SK-N-SH treated with all-trans-retinoic acid at 6 μM for 48 hours (cell line): ENCODE results near the gene PPP4C.

Experiments used
- ARNTL ChIP-seq: fragments of 450-650 bp; formaldehyde crosslinking; IDR thresholded peaks from 2 replicates; pipeline ENCODE4 v1.5.0; 2020; ENCODE audit warnings: low read depth, mild to moderate bottlenecking, moderate library complexity, borderline replicate concordance
- BACH2 ChIP-seq: fragments of 250-450 bp; sonication (Bioruptor Pico); IDR thresholded peaks from 2 replicates; pipeline ENCODE4 v1.9.0; 2021; ENCODE audit warnings: mild to moderate bottlenecking, borderline replicate concordance
- CREB5 ChIP-seq: fragments of 250-450 bp; sonication (Bioruptor Pico); IDR thresholded peaks from 2 replicates; pipeline ENCODE4 v1.5.1; 2020; ENCODE audit warnings: low read depth, mild to moderate bottlenecking, moderate library complexity
- ESRRG ChIP-seq: fragments of 250-450 bp; sonication (Bioruptor Pico); IDR thresholded peaks from 2 replicates; pipeline ENCODE4 v1.6.1; 2021; ENCODE audit warnings: mild to moderate bottlenecking
- GLIS3 ChIP-seq: fragments of 250-450 bp; sonication (Bioruptor Pico); IDR thresholded peaks from 2 replicates; pipeline ENCODE4 v1.5.0; 2020; ENCODE audit warnings: mild to moderate bottlenecking, moderate library complexity
- PPARA ChIP-seq: fragments of 250-450 bp; sonication (Bioruptor Pico); IDR thresholded peaks from 2 replicates; pipeline ENCODE4 v1.5.0; 2020; ENCODE audit warnings: mild to moderate bottlenecking, borderline replicate concordance
- RARB ChIP-seq: fragments of 250-450 bp; sonication (Bioruptor Pico); IDR thresholded peaks from 2 replicates; pipeline ENCODE4 v1.8.0; 2021; ENCODE audit warnings: mild to moderate bottlenecking, moderate library complexity
- TOX ChIP-seq: fragments of 250-450 bp; sonication (Bioruptor Pico); IDR thresholded peaks from 2 replicates; pipeline ENCODE4 v1.8.0; 2021; ENCODE audit warnings: mild to moderate bottlenecking, moderate library complexity, borderline replicate concordance
- ZFP30 ChIP-seq: fragments of 450-650 bp; formaldehyde crosslinking; IDR thresholded peaks from 2 replicates; pipeline ENCODE4 v1.5.0; 2022; ENCODE audit warnings: mild to moderate bottlenecking, moderate library complexity
- ZNF70 ChIP-seq: fragments of 450-650 bp; formaldehyde crosslinking; IDR thresholded peaks from 2 replicates; pipeline ENCODE4 v1.5.0; 2020; ENCODE audit warnings: mild to moderate bottlenecking, moderate library complexity
- ZNF8 ChIP-seq: fragments of 450-650 bp; formaldehyde crosslinking; IDR thresholded peaks from 2 replicates; pipeline ENCODE4 v1.5.0; 2020; ENCODE audit warnings: mild to moderate bottlenecking, moderate library complexity
- TF ChIP-seq, protein P1 (sequence below): fragments of 250-450 bp; sonication (Bioruptor Pico); IDR thresholded peaks from 2 replicates; pipeline ENCODE4 v1.8.0; 2020; ENCODE audit warnings: mild to moderate bottlenecking, moderate library complexity, borderline replicate concordance
- TF ChIP-seq, protein P2 (sequence below): fragments of 250-450 bp; sonication (Bioruptor Pico); IDR thresholded peaks from 2 replicates; pipeline ENCODE4 v1.5.0; 2020; ENCODE audit warnings: mild to moderate bottlenecking, moderate library complexity

- TF ChIP-seq, protein P1, sequence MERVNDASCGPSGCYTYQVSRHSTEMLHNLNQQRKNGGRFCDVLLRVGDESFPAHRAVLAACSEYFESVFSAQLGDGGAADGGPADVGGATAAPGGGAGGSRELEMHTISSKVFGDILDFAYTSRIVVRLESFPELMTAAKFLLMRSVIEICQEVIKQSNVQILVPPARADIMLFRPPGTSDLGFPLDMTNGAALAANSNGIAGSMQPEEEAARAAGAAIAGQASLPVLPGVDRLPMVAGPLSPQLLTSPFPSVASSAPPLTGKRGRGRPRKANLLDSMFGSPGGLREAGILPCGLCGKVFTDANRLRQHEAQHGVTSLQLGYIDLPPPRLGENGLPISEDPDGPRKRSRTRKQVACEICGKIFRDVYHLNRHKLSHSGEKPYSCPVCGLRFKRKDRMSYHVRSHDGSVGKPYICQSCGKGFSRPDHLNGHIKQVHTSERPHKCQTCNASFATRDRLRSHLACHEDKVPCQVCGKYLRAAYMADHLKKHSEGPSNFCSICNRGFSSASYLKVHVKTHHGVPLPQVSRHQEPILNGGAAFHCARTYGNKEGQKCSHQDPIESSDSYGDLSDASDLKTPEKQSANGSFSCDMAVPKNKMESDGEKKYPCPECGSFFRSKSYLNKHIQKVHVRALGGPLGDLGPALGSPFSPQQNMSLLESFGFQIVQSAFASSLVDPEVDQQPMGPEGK (CRISPR knock-in tag) = no peak
- no peak for TF ChIP-seq BACH2 (CRISPR knock-in tag)
- no peak for TF ChIP-seq ZNF70 (CRISPR knock-in tag)
- TF ChIP-seq TOX (CRISPR knock-in tag) = no peak
- TF ChIP-seq, protein P2, sequence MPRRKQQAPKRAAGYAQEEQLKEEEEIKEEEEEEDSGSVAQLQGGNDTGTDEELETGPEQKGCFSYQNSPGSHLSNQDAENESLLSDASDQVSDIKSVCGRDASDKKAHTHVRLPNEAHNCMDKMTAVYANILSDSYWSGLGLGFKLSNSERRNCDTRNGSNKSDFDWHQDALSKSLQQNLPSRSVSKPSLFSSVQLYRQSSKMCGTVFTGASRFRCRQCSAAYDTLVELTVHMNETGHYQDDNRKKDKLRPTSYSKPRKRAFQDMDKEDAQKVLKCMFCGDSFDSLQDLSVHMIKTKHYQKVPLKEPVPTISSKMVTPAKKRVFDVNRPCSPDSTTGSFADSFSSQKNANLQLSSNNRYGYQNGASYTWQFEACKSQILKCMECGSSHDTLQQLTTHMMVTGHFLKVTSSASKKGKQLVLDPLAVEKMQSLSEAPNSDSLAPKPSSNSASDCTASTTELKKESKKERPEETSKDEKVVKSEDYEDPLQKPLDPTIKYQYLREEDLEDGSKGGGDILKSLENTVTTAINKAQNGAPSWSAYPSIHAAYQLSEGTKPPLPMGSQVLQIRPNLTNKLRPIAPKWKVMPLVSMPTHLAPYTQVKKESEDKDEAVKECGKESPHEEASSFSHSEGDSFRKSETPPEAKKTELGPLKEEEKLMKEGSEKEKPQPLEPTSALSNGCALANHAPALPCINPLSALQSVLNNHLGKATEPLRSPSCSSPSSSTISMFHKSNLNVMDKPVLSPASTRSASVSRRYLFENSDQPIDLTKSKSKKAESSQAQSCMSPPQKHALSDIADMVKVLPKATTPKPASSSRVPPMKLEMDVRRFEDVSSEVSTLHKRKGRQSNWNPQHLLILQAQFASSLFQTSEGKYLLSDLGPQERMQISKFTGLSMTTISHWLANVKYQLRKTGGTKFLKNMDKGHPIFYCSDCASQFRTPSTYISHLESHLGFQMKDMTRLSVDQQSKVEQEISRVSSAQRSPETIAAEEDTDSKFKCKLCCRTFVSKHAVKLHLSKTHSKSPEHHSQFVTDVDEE = no peak
- TF ChIP-seq ESRRG (CRISPR knock-in tag) = no peak
- no peak for TF ChIP-seq ZNF8 (CRISPR knock-in tag)
- no peak for TF ChIP-seq RARB (CRISPR knock-in tag)
- no peak for TF ChIP-seq GLIS3 (CRISPR knock-in tag)
- no peak for TF ChIP-seq ZFP30
- no peak for TF ChIP-seq PPARA (CRISPR knock-in tag)
- TF ChIP-seq CREB5 (CRISPR knock-in tag) = no peak
- no peak for TF ChIP-seq ARNTL (CRISPR knock-in tag)
Observed at GRCh38 chr16:30082545-30083090, 6.8 kb downstream of the PPP4C start.
